ENCODE measurements around the gene ZNF19. TPM values are rescaled to one million over a fixed set of nuclear protein-coding genes. Genes with fewer than 3 reads are reported as not detected.

The ZNF19 gene
- total RNA-seq, 1 experiment from 2014 or later, result 2.4 TPM

DNA sequence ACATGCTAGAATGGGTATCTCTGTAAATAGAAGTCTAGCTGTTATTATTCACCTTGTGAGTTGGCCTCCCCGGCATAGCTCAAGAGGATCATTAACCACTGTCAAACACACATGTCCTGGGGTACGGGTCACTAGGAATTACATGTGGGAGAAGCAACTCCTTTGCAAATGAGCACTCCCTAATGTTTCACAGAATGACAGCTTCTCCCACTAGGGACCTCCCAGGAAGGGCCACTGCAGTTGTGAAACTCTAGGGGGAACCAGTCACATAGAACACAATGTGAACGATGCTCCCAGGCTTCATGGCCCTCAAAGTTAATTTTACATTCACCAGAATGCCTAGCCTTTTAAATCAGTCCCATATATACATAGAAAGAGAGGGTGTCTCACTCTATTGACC, 12.4 kb upstream of the ZNF19 start:
- Histone ChIP-seq H3K36me3 (no peaks in the 10 kb centered on the region), H3K9me3 (replicated peaks) (no peaks in the 10 kb centered on the region), H3K4me1 (no peaks in the 10 kb centered on the region), H3K27me3 (no peaks in the 10 kb centered on the region), H3K27ac (no peak overlapping the region), H3K4me3 (no peak overlapping the region)
- DNase-seq, result no peak

DNA sequence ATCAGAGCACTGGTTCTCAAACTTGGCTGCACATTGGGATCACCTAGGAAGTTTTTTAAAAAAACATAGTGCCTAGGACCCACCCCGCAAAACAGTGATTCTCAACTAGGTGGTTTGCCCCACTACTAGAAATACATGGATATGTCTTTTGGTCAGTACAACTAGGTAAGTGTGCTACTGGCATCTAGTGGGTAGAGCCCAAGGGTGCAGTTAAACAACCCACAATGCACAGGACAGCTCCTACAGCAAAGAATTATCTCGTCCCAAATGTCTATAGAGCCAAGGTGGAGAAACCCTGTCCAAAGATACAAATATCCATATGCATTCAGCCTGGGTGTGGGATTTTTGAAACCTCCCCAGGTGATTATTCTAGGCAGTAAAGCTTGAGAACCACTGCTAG, 11.8 kb upstream of the ZNF19 start:
- H3K27ac ChIP-seq, result no peak overlapping the region
- no peak for DNase-seq

DNA sequence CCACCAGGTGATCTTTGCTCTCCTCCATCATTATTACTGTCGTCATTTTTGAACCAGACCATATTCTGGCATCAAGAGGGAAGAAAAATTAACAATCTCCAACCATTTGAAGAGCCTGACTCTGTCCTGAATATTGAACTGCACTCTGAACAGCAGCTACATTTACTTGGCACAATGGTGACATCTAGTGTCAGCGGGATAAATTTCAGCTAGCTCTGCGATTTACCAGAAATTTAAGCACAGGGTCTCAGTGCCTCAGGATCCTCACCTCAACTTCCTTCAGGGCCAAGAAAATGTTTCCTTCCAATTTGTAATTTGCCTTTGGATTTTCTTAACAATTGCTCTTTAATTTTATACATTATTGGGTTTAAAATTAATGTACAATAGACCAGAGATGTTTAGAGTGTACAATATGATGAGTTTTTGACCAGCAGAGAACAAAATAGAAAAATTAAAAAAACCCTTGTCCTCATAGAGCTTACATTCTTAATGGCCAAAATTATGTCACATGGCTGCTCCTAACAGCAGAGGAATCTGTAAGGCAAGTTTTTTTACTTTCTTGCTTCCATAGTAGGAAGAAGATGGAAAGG, 10.7 kb upstream of the ZNF19 start:
- no peaks in the 10 kb centered on the region for H3K27me3 ChIP-seq
- no peak overlapping the region for H3K27ac ChIP-seq
- no peaks in the 10 kb centered on the region for H3K4me1 ChIP-seq
- H3K9me3 ChIP-seq (replicated peaks), result no peaks in the 10 kb centered on the region
- peak; percentile 15 to 60 for DNase-seq
- no peaks in the 10 kb centered on the region for H3K36me3 ChIP-seq
- H3K4me3 ChIP-seq, result no peak overlapping the region

More for the DNA sequence above, 11.8 kb upstream of the ZNF19 start:
- Histone ChIP-seq H3K4me1 (no peaks in the 10 kb centered on the region), H3K36me3 (no peaks in the 10 kb centered on the region), H3K9me3 (replicated peaks) (no peaks in the 10 kb centered on the region), H3K4me3 (no peak overlapping the region), H3K27me3 (no peaks in the 10 kb centered on the region)

DNA sequence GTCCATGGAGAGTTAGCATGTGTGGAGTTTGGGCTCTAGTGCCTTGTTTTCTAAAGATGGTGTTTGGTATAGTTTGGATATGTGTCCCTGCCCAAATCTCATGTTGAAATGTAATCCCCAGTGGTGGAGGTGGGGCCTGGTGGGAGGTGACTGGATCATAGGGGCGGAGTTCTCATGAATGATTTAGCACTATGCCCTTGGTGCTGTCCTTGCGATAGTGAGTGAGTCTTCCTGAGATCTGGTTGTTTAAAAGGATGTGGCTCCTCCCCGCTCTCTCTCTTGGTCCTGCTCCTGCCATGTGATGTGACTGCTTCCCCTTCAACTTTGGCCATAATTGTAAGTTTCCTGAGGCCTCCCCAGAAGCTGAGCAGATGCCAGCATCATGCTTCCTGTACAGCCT, 8.9 kb upstream of the ZNF19 start:
- H3K36me3 ChIP-seq, result no peaks in the 10 kb centered on the region
- no peak for DNase-seq
- H3K27me3 ChIP-seq, result no peaks in the 10 kb centered on the region
- H3K4me1 ChIP-seq, result no peaks in the 10 kb centered on the region
- no peaks in the 10 kb centered on the region for H3K9me3 ChIP-seq (replicated peaks)
- H3K27ac ChIP-seq, result no peak overlapping the region
- no peak overlapping the region for H3K4me3 ChIP-seq

DNA sequence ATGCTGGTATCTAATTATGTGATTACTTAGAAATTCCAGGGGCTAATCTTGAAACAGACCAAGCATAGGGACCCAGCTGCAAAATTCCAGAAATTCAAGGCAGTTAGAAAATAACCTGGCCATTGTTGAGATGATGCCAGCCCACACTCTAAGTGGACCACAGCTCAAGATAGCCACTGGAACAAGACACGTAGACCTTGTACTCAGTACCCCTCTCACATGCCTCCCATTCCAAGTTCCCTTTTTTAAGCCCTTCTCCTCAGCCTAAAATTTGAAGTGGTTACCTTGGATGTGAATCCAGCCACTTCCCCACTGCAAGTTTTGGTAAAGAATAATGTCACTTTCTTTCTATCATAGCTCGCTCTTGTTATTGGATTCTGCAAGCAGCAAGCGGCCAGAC, 4.1 kb upstream of the ZNF19 start:
- no peak for DNase-seq
- Histone ChIP-seq H3K4me1 (no peaks in the 10 kb centered on the region), H3K36me3 (no peaks in the 10 kb centered on the region), H3K27me3 (no peaks in the 10 kb centered on the region; the same call in 1 of the 2 replicates), H3K27ac (no peak overlapping the region), H3K9me3 (replicated peaks) (no peaks in the 10 kb centered on the region), H3K4me3 (no peak overlapping the region)

DNA sequence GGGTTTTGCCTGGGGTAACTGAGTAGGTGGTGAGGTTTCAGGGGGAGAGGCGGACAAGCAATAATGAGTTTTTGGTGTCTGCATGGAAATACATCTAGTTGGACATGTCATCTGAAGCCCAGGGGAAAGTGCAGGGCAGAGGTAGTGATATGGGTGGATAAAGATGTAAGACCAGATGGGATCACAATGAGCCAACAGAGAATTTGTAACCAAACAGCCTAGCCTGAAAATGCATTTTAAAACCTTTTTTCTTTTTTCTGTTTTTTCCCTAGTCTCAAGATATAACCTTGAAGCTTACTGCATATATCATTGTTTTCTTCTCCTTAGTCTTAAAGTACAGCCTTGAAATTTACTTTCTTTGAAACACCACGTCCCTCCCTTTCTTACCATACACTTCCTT, 3.7 kb upstream of the ZNF19 start:
- H3K9me3 ChIP-seq (replicated peaks), result no peaks in the 10 kb centered on the region
- no peaks in the 10 kb centered on the region; the same call in 1 of the 2 replicates for H3K27me3 ChIP-seq
- H3K36me3 ChIP-seq, result no peaks in the 10 kb centered on the region
- DNase-seq, result no peak
- H3K27ac ChIP-seq, result no peak overlapping the region
- H3K4me1 ChIP-seq, result no peaks in the 10 kb centered on the region
- H3K4me3 ChIP-seq, result no peak overlapping the region

DNA sequence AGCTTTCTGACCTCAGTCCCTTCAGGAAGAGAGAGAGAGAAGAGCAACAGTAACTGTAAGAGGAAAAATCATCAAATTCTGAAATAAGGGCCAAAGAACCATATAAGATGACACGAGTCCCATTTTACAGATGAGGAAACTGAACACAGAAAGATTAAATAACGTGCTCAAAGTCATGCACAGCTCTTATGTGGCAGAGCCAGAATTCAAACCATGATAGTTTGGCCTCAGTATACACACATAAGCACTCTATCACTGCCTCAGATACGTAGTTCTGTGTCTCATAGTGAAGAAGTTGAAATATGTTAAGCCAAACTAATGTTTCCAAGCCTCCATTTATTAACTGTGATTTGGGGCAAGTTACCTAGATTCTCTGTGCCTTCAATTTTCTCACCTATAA, 1.9 kb upstream of the ZNF19 start:
- no peak for DNase-seq
- H3K36me3 ChIP-seq, result no peaks in the 10 kb centered on the region

DNA sequence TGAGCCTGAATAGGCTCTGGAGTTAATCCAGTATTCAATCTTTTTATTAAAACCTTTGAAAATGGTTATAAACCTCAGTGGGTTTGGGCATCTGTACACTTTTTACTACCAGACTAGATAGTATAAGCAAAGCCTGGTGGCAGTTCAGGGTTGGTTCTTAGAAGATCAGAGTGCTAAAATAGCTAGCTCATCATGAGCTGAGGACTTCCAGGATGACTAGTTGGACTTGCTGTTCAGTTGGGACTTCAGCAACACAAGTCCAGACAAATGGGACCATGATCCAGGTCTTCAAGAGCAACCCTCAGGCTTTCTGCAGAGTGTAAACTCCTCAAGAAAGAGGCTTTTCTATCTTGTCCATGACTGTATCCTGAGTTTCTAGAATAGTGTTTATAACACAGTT, 1.2 kb upstream of the ZNF19 start:
- no peaks in the 10 kb centered on the region; the same call in 1 of the 2 replicates for H3K27me3 ChIP-seq
- H3K27ac ChIP-seq, result no peak overlapping the region
- no peak overlapping the region for H3K4me3 ChIP-seq
- DNase-seq, result no peak
- H3K9me3 ChIP-seq (replicated peaks), result no peaks in the 10 kb centered on the region
- H3K4me1 ChIP-seq, result no peaks in the 10 kb centered on the region
- H3K36me3 ChIP-seq, result no peaks in the 10 kb centered on the region

More for the DNA sequence above, 1.9 kb upstream of the ZNF19 start:
- Histone ChIP-seq H3K4me1 (no peaks in the 10 kb centered on the region), H3K27me3 (no peaks in the 10 kb centered on the region; the same call in 1 of the 2 replicates), H3K4me3 (no peak overlapping the region), H3K9me3 (replicated peaks) (no peaks in the 10 kb centered on the region), H3K27ac (no peak overlapping the region)

DNA sequence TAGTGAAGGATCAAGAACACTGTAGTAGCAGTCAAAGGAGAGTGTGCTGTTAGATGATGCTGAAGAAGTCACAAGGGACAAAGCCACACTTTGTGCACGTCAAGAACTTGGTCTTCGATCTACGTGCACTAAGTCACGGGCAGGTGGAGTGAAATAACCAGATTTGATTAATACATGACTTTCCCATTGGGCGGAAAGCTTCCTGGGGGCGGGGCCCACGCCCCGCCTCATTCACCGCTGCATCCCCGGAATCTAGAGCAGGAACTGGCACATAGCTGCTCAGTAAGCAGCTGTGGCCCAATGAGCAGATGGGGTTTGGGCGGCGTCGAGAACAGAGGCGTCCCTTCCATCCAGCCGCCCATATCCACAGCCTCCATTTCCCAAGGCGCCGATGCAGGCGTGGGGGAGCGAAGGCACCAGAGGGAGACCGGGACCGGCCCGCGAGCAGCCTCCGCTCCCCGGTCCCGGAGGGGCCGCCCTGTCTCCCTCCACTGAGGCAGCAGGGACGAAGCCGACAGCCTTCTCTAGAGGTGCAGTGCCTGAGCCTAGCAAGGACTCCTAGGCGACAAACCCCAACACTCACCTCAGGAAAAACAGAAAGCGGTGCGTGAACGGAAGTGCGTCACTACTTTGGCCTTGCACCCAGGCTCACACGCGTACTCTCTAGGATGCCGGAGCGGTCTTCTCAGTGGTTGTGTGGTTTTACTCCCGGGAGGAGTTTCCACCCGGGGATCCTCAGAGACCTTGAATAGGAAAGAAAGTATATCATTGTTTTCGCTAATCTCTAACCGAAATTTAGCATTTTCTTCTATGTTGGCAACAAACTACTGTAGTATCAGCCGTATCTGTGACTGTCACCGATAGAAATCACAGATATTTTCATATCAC, 4.9 kb downstream of the ZNF19 start:
- H3K9me3 ChIP-seq (replicated peaks), result no peaks in the 10 kb centered on the region
- peak; percentile 73 to 84 for DNase-seq
- peak overlapping the region; percentile 61 for H3K27ac ChIP-seq
- H3K4me1 ChIP-seq, result no peaks in the 10 kb centered on the region
- H3K36me3 ChIP-seq, result no peaks in the 10 kb centered on the region
- H3K4me3 ChIP-seq, result peak overlapping the region; percentile 83
- no peaks in the 10 kb centered on the region for H3K27me3 ChIP-seq

DNA sequence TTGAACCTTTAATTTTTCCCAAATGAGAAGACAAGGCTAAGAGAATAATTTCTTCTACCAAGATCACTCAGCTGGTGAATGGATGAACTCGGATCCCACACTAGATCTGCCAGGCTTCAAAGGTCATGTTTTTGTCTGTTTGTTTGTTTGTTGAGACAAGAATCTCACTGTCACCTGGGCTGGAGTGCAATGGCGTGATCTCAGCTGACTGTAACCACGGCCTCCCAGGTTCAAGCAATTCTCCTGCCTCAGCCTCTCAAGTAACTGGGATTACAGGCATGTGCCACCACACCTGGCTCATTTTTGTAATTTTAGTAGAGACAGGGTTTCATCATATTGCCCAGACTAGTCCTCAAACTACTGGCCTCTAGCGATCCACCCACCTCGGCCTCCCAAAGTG, 6.6 kb downstream of the ZNF19 start:
- no peak overlapping the region for H3K4me3 ChIP-seq

DNA sequence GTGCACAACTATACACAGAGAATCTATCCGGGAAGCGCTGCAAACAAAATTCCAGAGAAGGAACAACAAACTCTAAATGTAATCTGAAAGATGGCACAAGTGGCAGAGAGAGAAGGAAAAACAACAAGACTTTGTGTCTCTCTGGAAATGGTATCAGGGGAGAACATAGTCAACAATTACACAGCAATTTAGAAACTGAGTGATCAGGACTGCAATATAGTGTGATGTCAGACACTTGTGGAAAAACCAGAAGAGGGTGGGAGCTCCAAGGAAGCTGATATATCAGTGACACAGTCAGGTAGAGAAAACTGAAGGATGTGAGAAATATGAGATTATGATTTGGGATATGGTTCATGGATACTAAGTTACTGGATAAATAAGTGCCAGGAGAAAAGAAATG, 8.2 kb downstream of the ZNF19 start:
- no peaks in the 10 kb centered on the region for H3K4me1 ChIP-seq
- no peak for DNase-seq

More for the DNA sequence above, 6.6 kb downstream of the ZNF19 start:
- no peaks in the 10 kb centered on the region for H3K27me3 ChIP-seq
- DNase-seq, result no peak
- no peaks in the 10 kb centered on the region for H3K4me1 ChIP-seq
- H3K36me3 ChIP-seq, result no peaks in the 10 kb centered on the region
- H3K27ac ChIP-seq, result no peak overlapping the region
- H3K9me3 ChIP-seq (replicated peaks), result no peaks in the 10 kb centered on the region

DNA sequence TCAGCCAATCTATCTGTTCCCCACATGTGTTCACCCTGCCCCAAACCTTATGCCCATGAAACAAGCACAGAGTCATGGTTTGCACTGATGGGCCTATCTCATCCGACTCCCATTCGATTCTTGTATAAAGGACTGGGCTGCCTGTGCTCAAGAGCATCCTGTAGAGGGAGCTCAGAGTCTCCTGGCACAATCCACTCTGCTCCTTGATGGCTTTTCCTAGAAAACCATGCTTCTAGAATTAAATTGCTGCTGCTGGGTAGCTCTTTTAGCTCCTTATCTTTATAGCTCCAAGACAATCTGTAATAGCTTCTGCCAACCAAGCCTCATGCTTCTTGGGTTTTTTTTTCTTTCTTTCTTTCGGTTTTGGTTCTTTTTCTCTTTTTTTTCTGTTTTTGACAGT, 9.7 kb downstream of the ZNF19 start:
- no peaks in the 10 kb centered on the region for H3K36me3 ChIP-seq
- peak; percentile 16 to 38 for DNase-seq
- H3K4me1 ChIP-seq, result no peaks in the 10 kb centered on the region
- H3K9me3 ChIP-seq (replicated peaks), result no peaks in the 10 kb centered on the region
- no peak overlapping the region for H3K27ac ChIP-seq
- no peak overlapping the region for H3K4me3 ChIP-seq
- H3K27me3 ChIP-seq, result no peaks in the 10 kb centered on the region

More for the DNA sequence above, 8.2 kb downstream of the ZNF19 start:
- no peak overlapping the region for H3K4me3 ChIP-seq
- H3K27ac ChIP-seq, result no peak overlapping the region
- H3K9me3 ChIP-seq (replicated peaks), result no peaks in the 10 kb centered on the region
- no peaks in the 10 kb centered on the region for H3K36me3 ChIP-seq
- H3K27me3 ChIP-seq, result no peaks in the 10 kb centered on the region

DNA sequence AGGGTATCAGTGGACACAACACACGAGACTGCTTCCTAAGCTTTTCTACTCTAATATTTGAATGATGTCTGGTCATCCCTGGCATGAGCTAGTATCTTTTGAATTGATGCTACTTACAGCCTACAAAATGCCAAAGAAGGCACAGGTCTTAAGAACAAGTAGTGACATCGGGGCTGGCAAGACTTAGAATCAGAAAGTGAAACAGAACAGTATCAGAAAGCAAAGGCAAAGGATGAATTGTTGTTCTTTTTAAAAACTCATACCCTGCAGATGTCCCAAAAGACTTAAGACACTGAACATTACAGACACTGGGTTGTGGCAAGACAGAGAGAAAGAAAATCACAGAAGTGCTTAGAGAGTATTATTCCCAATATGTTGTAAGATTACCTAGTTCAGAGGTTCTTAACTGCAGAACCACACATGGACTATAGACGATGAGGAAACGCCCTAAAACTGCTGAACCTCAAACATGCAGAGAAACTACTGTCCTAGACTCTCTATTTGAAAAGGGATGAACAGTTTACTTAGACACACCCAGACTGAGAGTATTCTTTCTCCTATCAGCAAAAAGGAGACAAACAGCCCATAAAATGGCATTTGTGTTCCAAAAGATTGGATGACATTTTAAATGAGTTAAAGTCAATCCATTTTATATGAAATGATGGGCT, 12.5 kb downstream of the ZNF19 start:
- H3K27ac ChIP-seq, result no peak overlapping the region
- DNase-seq, result no peak
- no peaks in the 10 kb centered on the region for H3K4me1 ChIP-seq
- H3K9me3 ChIP-seq (replicated peaks), result no peaks in the 10 kb centered on the region
- H3K4me3 ChIP-seq, result no peak overlapping the region
- no peaks in the 10 kb centered on the region for H3K27me3 ChIP-seq
- no peaks in the 10 kb centered on the region for H3K36me3 ChIP-seq

DNA sequence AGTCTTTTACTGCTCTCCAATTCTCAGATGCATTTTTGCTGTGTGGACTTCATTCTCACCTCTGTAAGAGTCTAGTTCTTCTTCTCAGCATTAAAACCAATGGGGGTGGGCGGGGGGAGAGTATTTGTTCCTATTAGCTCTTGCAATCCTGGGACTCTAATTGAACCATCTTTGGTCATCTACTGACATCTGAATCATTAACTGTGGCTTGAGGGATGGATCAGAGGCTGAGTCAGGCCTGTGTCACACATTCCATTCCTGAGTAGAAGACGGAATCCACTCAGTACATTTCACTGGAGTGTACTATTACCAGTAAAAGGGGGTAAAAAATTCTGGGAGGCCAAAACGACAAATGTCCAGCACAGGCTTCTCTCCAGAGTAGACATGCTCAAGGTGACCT, 14.3 kb downstream of the ZNF19 start:
- no peak for DNase-seq
- Histone ChIP-seq H3K27ac (no peak overlapping the region), H3K4me3 (no peak overlapping the region), H3K9me3 (replicated peaks) (no peaks in the 10 kb centered on the region), H3K36me3 (no peaks in the 10 kb centered on the region), H3K27me3 (no peaks in the 10 kb centered on the region), H3K4me1 (no peaks in the 10 kb centered on the region)

DNA sequence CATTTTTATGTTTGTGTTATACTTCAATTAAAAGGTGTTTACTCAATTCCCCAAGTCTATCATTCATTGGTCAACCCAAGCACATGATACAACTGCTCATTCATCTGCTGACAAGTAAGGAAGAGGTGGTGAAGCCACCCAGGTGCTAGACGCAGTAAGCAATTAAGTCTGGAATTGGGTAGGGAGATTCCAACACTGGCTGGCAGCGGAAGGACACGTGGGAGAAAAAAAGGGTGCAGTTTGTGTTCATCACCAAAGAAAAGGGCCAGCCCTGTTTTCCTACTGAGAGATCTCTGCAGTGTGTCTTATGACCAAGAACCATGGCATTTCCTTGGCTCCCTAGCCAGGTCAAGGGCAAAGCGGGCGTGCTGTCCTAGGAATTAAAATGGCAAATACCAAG, 15.2 kb downstream of the ZNF19 start:
- Histone ChIP-seq H3K36me3 (no peaks in the 10 kb centered on the region), H3K27me3 (no peaks in the 10 kb centered on the region), H3K27ac (no peak overlapping the region), H3K9me3 (replicated peaks) (no peaks in the 10 kb centered on the region), H3K4me1 (no peaks in the 10 kb centered on the region), H3K4me3 (no peak overlapping the region)
- DNase-seq, result no peak

Measured in SJCRH30 (cell line).